SK-N-SH treated with all-trans-retinoic acid at 6 μM for 48 hours (cell line): ENCODE results near the gene HPSE.
A peak's percentile ranks its signal among the peaks of the same experiment; 100 is the strongest.

Experiments used
- ATAC-seq: fragments of 200-7000 bp; cut with Tn5 transposase; 3 replicates; pipeline ENCODE4 v1.9.1; 2020; ENCODE audit warnings: mild to moderate bottlenecking, moderate library complexity
- ARNTL ChIP-seq: fragments of 450-650 bp; formaldehyde crosslinking; IDR thresholded peaks from 2 replicates; pipeline ENCODE4 v1.5.0; 2020; ENCODE audit warnings: low read depth, mild to moderate bottlenecking, moderate library complexity, borderline replicate concordance
- BACH2 ChIP-seq: fragments of 250-450 bp; sonication (Bioruptor Pico); IDR thresholded peaks from 2 replicates; pipeline ENCODE4 v1.9.0; 2021; ENCODE audit warnings: mild to moderate bottlenecking, borderline replicate concordance
- CSDC2 ChIP-seq: fragments of 250-450 bp; sonication (Bioruptor Pico); IDR thresholded peaks from 2 replicates; pipeline ENCODE4 v1.5.0; 2020; ENCODE audit warnings: mild to moderate bottlenecking, moderate library complexity
- ESRRG ChIP-seq: fragments of 250-450 bp; sonication (Bioruptor Pico); IDR thresholded peaks from 2 replicates; pipeline ENCODE4 v1.6.1; 2021; ENCODE audit warnings: mild to moderate bottlenecking
- GLIS3 ChIP-seq: fragments of 250-450 bp; sonication (Bioruptor Pico); IDR thresholded peaks from 2 replicates; pipeline ENCODE4 v1.5.0; 2020; ENCODE audit warnings: mild to moderate bottlenecking, moderate library complexity
- ISL1 ChIP-seq: fragments of 250-450 bp; sonication (Bioruptor Pico); IDR thresholded peaks from 2 replicates; pipeline ENCODE4 v2.1.2; 2022; ENCODE audit warnings: mild to moderate bottlenecking, moderate library complexity
- OSR1 ChIP-seq: fragments of 250-450 bp; sonication (Bioruptor Pico); IDR thresholded peaks from 2 replicates; pipeline ENCODE4 v1.8.0; 2022; ENCODE audit warnings: moderate library complexity, mild to moderate bottlenecking, inconsistent platforms
- PATZ1 ChIP-seq: fragments of 250-450 bp; sonication (Bioruptor Pico); IDR thresholded peaks from 2 replicates; pipeline ENCODE4 v1.8.0; 2020; ENCODE audit warnings: mild to moderate bottlenecking, moderate library complexity, borderline replicate concordance
- POU6F1 ChIP-seq: fragments of 250-450 bp; sonication (Bioruptor Pico); IDR thresholded peaks from 2 replicates; pipeline ENCODE4 v1.8.0; 2021; ENCODE audit warnings: low read depth, mild to moderate bottlenecking, moderate library complexity, borderline replicate concordance
- PPARA ChIP-seq: fragments of 250-450 bp; sonication (Bioruptor Pico); IDR thresholded peaks from 2 replicates; pipeline ENCODE4 v1.5.0; 2020; ENCODE audit warnings: mild to moderate bottlenecking, borderline replicate concordance
- RARB ChIP-seq: fragments of 250-450 bp; sonication (Bioruptor Pico); IDR thresholded peaks from 2 replicates; pipeline ENCODE4 v1.8.0; 2021; ENCODE audit warnings: mild to moderate bottlenecking, moderate library complexity
- SNAI2 ChIP-seq: fragments of 250-450 bp; sonication (Bioruptor Pico); IDR thresholded peaks from 2 replicates; pipeline ENCODE4 v1.5.0; 2020; ENCODE audit warnings: mild to moderate bottlenecking, moderate library complexity
- TCF4 ChIP-seq: fragments of 250-450 bp; sonication (Bioruptor Pico); IDR thresholded peaks from 2 replicates; pipeline ENCODE4 v1.8.0; 2021; ENCODE audit warnings: mild to moderate bottlenecking, moderate library complexity, borderline replicate concordance
- TOX ChIP-seq: fragments of 250-450 bp; sonication (Bioruptor Pico); IDR thresholded peaks from 2 replicates; pipeline ENCODE4 v1.8.0; 2021; ENCODE audit warnings: mild to moderate bottlenecking, moderate library complexity, borderline replicate concordance
- TSHZ2 ChIP-seq: fragments of 250-450 bp; sonication (Bioruptor Pico); IDR thresholded peaks from 2 replicates; pipeline ENCODE4 v1.5.0; 2020; ENCODE audit warnings: mild to moderate bottlenecking, moderate library complexity
- ZC3H10 ChIP-seq: fragments of 250-450 bp; sonication (Bioruptor Pico); IDR thresholded peaks from 2 replicates; pipeline ENCODE4 v1.5.1; 2021; ENCODE audit warnings: mild to moderate bottlenecking, moderate library complexity
- ZFP3 ChIP-seq: fragments of 250-450 bp; sonication (Bioruptor Pico); IDR thresholded peaks from 2 replicates; pipeline ENCODE4 v1.5.0; 2020; ENCODE audit warnings: mild to moderate bottlenecking, moderate library complexity
- ZFP30 ChIP-seq: fragments of 450-650 bp; formaldehyde crosslinking; IDR thresholded peaks from 2 replicates; pipeline ENCODE4 v1.5.0; 2022; ENCODE audit warnings: mild to moderate bottlenecking, moderate library complexity
- ZNF565 ChIP-seq: fragments of 450-650 bp; formaldehyde crosslinking; conservative IDR thresholded peaks from 2 replicates; pipeline ENCODE4 v1.5.0; 2020; ENCODE audit warnings: low read depth, mild to moderate bottlenecking, moderate library complexity
- ZNF70 ChIP-seq: fragments of 450-650 bp; formaldehyde crosslinking; IDR thresholded peaks from 2 replicates; pipeline ENCODE4 v1.5.0; 2020; ENCODE audit warnings: mild to moderate bottlenecking, moderate library complexity
- ZNF8 ChIP-seq: fragments of 450-650 bp; formaldehyde crosslinking; IDR thresholded peaks from 2 replicates; pipeline ENCODE4 v1.5.0; 2020; ENCODE audit warnings: mild to moderate bottlenecking, moderate library complexity
- TF ChIP-seq, protein P1 (sequence below): fragments of 250-450 bp; sonication (Bioruptor Pico); IDR thresholded peaks from 2 replicates; pipeline ENCODE4 v1.5.1; 2021; ENCODE audit warnings: mild to moderate bottlenecking, moderate library complexity
- TF ChIP-seq, protein P2 (sequence below): fragments of 250-450 bp; sonication (Bioruptor Pico); IDR thresholded peaks from 2 replicates; pipeline ENCODE4 v1.5.1; 2020; ENCODE audit warnings: low read depth, mild to moderate bottlenecking, moderate library complexity

HPSE gene

GRCh38 chr4:83252782-83253405 is 81.8 kb downstream of the HPSE start:
- peak; percentile 69 for ATAC-seq
- TF ChIP-seq, protein P1, sequence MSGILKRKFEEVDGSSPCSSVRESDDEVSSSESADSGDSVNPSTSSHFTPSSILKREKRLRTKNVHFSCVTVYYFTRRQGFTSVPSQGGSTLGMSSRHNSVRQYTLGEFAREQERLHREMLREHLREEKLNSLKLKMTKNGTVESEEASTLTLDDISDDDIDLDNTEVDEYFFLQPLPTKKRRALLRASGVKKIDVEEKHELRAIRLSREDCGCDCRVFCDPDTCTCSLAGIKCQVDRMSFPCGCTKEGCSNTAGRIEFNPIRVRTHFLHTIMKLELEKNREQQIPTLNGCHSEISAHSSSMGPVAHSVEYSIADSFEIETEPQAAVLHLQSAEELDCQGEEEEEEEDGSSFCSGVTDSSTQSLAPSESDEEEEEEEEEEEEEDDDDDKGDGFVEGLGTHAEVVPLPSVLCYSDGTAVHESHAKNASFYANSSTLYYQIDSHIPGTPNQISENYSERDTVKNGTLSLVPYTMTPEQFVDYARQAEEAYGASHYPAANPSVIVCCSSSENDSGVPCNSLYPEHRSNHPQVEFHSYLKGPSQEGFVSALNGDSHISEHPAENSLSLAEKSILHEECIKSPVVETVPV, result no peak
- TF ChIP-seq TSHZ2 (CRISPR knock-in tag) (no peak), ARNTL (no peak), ZFP30 (CRISPR knock-in tag) (no peak), TOX (CRISPR knock-in tag) (no peak), OSR1 (CRISPR knock-in tag) (no peak), BACH2 (CRISPR knock-in tag) (no peak), POU6F1 (CRISPR knock-in tag) (no peak), ZC3H10 (no peak), TCF4 (CRISPR knock-in tag) (no peak), ESRRG (CRISPR knock-in tag) (no peak), SNAI2 (CRISPR knock-in tag) (no peak), GLIS3 (CRISPR knock-in tag) (no peak), PATZ1 (CRISPR knock-in tag) (no peak), ZNF565 (no peak), ZFP3 (CRISPR knock-in tag) (no peak), ISL1 (no peak), ZNF8 (no peak)
- TF ChIP-seq, protein P2, sequence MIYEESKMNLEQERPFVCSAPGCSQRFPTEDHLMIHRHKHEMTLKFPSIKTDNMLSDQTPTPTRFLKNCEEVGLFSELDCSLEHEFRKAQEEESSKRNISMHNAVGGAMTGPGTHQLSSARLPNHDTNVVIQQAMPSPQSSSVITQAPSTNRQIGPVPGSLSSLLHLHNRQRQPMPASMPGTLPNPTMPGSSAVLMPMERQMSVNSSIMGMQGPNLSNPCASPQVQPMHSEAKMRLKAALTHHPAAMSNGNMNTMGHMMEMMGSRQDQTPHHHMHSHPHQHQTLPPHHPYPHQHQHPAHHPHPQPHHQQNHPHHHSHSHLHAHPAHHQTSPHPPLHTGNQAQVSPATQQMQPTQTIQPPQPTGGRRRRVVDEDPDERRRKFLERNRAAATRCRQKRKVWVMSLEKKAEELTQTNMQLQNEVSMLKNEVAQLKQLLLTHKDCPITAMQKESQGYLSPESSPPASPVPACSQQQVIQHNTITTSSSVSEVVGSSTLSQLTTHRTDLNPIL (CRISPR knock-in tag), result no peak

DNA sequence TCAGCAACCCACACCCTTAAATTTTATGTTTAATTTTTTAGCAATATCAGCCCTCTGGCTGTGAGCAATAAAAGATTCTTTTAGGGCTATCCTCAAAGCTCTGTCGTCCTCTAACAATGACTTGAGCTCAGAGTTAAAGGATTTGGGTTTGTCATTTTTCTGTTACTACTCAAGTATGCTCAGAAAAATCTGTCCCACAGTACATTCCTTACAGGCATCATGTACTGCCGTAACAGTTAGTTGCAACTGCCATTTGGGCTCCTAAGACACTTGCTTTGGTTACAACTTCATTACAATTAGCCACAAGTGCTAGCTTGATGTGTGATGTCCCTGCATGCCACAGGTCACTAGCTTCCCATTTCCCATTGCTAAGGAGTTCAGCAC is 83.2 kb downstream of the HPSE start:
- no peak for ATAC-seq
- TF ChIP-seq TSHZ2 (CRISPR knock-in tag), result no peak
- TF ChIP-seq, protein P2 (CRISPR knock-in tag), result no peak
- no peak for TF ChIP-seq ZC3H10
- TF ChIP-seq PATZ1 (CRISPR knock-in tag), result no peak
- TF ChIP-seq ISL1, result no peak
- TF ChIP-seq SNAI2 (CRISPR knock-in tag), result no peak
- no peak for TF ChIP-seq ZFP3 (CRISPR knock-in tag)
- TF ChIP-seq ZNF70 (CRISPR knock-in tag), result no peak
- no peak for TF ChIP-seq ESRRG (CRISPR knock-in tag)
- TF ChIP-seq ZNF8, result no peak
- TF ChIP-seq TCF4 (CRISPR knock-in tag), result no peak
- no peak for TF ChIP-seq PPARA (CRISPR knock-in tag)
- TF ChIP-seq RARB (CRISPR knock-in tag), result no peak
- no peak for TF ChIP-seq ZNF565
- TF ChIP-seq BACH2 (CRISPR knock-in tag), result no peak
- no peak for TF ChIP-seq ZFP30 (CRISPR knock-in tag)
- TF ChIP-seq CSDC2 (CRISPR knock-in tag), result no peak
- no peak for TF ChIP-seq TOX (CRISPR knock-in tag)
- no peak for TF ChIP-seq OSR1 (CRISPR knock-in tag)
- TF ChIP-seq, all 23 proteins: peak for 0
